ENCODE results near the gene JARID2. TPM values are rescaled to one million over a fixed set of nuclear protein-coding genes. Genes with fewer than 3 reads are reported as not detected.
A peak's percentile ranks its signal among the peaks of the same experiment; 100 is the strongest.

The JARID2 gene
- total and polyA plus RNA-seq, 9 of the 15 experiments (the other 6 are each of a cell fraction or from before 2014, with no cell fraction given): 5.0 to 29.0 (median 15.6) TPM

GRCh38 chr6:15242503-15242902, 3.4 kb upstream of the JARID2 start:
- H3K9me3 ChIP-seq (replicated peaks; ENCODE audit: control insufficient read depth, insufficient read depth, low read depth, low read length): no peaks in the 10 kb centered on the region
- no peak overlapping the region for H3K27ac ChIP-seq (ENCODE audit: extremely low read depth, low read depth, low read length)
- no peak for ATAC-seq
- H3K4me2 ChIP-seq (ENCODE audit: insufficient read depth, low read length): no peak overlapping the region
- H3K79me2 ChIP-seq (ENCODE audit: control insufficient read depth, insufficient read depth, low read length): peaks cover 30% of the 10 kb centered on the region
- CTCF ChIA-PET (ENCODE audit: low intra/inter-chr PET ratio): no interaction called here
- WGBS (ENCODE audit: insufficient coverage, low coverage, missing lambda C conversion rate): 91% methylated on average over 2 of the region's 2 CpGs
- in situ Hi-C loops (cut with MboI): no loop called here
- POLR2A ChIA-PET: interaction anchor here (0.6 to 4.5 kb wide), 6 partner anchors 11 to 197 kb away, joined by 3 to 28 read pairs (median 4); no protein-coding TSS in a partner anchor
- intact Hi-C loops (cut with micrococcal nuclease): loop anchor here (10.0 kb wide), 1 partner anchor 518 kb away; no protein-coding TSS in a partner anchor
- H3K4me1 ChIP-seq (replicated peaks in 1 of 2; ENCODE audit: control insufficient read depth in 2 of 2, insufficient read depth in 2 of 2, low read length in 2 of 2): peaks cover 12 to 13% of the 10 kb centered on the region in 2 experiments; a peak in 4 of 5 replicates
- no peaks in the 10 kb centered on the region for H4K20me1 ChIP-seq (replicated peaks; ENCODE audit: control insufficient read depth, insufficient read depth, low read length)
- no peak for FAIRE-seq
- no TSS peak for BruUV-seq (replicated peaks)
- no peaks in the 10 kb centered on the region for H3K9me1 ChIP-seq (ENCODE audit: control insufficient read depth, insufficient read depth, low read length)
- no peaks in the 10 kb centered on the region for H3K36me3 ChIP-seq (ENCODE audit: control insufficient read depth, insufficient read depth, low read length)
- H3K9ac ChIP-seq (ENCODE audit: insufficient read depth in 1 of 2, low read depth in 2 of 2, low read length in 2 of 2): no peak overlapping the region
- H3K4me3 ChIP-seq: no peak overlapping the region
- H3K27me3 ChIP-seq (ENCODE audit: control insufficient read depth in 2 of 2, insufficient read depth in 2 of 2, low read length in 2 of 2): no peaks in the 10 kb centered on the region
- H2AFZ ChIP-seq (ENCODE audit: low read depth, low read length): no peak overlapping the region
- DNase-seq (ENCODE audit: extremely low read depth in 1 of 4, low spot score in 3 of 4): no peak
- TF ChIP-seq YBX1 (IDR thresholded peaks at IDR 0.05) (no peak), CREB3 (tag; conservative IDR thresholded peaks at IDR 0.05; ENCODE audit: low read depth) (no peak), ZNF224 (CRISPR knock-in tag; IDR thresholded peaks at IDR 0.05) (no peak), LEF1 (IDR thresholded peaks at IDR 0.05) (no peak), ZBTB40 (IDR thresholded peaks at IDR 0.05) (no peak), ZBTB40 (CRISPR knock-in tag; IDR thresholded peaks at IDR 0.05) (no peak), KDM4B (IDR thresholded peaks at IDR 0.05; ENCODE audit: borderline replicate concordance in 2 of 2, low read depth in 1 of 2) (no peak), C11orf30 (IDR thresholded peaks at IDR 0.05; ENCODE audit: low read depth) (0 out of 2 replicates have a peak, but pooled peaks have one; percentile 28), ZNF830 (CRISPR knock-in tag; IDR thresholded peaks at IDR 0.05) (no peak)
- TF ChIP-seq, protein P1, sequence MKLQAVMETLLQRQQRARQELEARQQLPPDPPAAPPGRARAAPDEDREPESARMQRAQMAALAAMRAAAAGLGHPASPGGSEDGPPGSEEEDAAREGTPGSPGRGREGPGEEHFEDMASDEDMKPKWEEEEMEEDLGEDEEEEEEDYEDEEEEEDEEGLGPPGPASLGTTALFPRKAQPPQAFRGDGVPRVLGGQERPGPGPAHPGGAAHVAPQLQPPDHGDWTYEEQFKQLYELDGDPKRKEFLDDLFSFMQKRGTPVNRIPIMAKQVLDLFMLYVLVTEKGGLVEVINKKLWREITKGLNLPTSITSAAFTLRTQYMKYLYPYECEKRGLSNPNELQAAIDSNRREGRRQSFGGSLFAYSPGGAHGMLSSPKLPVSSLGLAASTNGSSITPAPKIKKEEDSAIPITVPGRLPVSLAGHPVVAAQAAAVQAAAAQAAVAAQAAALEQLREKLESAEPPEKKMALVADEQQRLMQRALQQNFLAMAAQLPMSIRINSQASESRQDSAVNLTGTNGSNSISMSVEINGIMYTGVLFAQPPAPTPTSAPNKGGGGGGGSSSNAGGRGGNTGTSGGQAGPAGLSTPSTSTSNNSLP (IDR thresholded peaks at IDR 0.05; ENCODE audit: borderline replicate concordance, low read depth, low read length): no peak

Measured in K562 (cell line).